Measurements from ENCODE around the gene SDR9C7.

Gene SDR9C7

DNA sequence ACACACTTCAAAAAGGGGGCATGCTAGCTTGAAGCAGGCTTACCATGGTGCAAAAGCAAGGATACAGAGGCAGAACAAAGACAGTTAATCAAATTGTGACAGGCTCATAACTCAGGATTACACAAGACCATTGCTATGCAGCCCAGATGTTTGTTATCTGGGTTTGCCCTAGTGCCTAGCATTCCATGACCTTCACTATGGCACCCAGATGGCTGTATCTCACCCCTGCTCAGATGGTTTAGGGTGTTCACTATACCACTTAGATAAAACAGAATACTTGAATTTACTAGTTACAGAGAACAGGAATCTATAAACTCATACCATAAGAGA is 56.2 kb downstream of the SDR9C7 start:
- peaks cover 5% of the 10 kb centered on the region for H3K9me3 Mint-ChIP-seq
- no peak overlapping the region for H3K27ac Mint-ChIP-seq
- H3K27me3 Mint-ChIP-seq, result peaks cover 12% of the 10 kb centered on the region
- H3K4me3 Mint-ChIP-seq, result no peak overlapping the region
- H3K4me1 Mint-ChIP-seq, result no peaks in the 10 kb centered on the region
- H3K36me3 Mint-ChIP-seq, result peaks cover 7% of the 10 kb centered on the region

DNA sequence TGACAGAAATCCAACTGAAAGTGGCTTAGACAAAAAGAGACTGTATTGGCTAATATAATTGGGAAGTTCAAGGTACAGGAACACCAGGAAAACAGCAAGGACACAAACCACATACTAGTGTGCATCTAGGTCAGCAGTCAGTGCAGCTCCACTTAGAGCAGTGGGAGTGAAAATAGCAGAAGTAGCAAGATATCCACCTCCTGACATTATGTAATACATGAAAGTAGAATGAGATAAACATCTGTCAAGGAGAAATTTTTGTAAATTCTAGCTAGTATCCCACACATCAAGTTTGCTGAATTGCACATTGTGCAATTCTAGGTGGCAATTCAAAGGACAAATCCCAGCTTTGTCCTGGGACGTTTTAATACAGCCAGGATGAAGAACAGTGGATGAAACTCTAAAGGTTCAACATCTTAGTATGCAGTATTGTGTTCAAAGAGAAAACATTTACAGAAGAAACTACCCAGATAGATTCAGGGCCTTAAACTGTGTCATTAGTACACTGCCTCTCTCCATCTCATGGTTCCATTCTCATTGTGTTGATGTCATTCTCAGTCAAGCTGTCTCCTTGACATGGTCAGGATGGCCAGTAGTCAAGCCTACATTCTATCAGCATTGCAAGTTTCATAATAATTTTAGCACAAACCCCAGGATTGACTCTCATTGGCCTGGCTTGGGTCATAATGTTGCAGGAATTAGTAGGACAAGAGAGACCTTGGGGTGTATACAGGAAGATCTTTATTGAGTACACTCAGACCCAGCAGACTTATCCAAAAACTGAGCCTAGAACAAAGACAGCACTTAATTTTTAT is 56.8 kb downstream of the SDR9C7 start:
- H3K27me3 Mint-ChIP-seq, result peaks cover 12% of the 10 kb centered on the region
- no peaks in the 10 kb centered on the region for H3K4me1 Mint-ChIP-seq
- no peak overlapping the region for H3K4me3 Mint-ChIP-seq
- H3K36me3 Mint-ChIP-seq, result peaks cover 7% of the 10 kb centered on the region
- peaks cover 5% of the 10 kb centered on the region for H3K9me3 Mint-ChIP-seq
- no peak overlapping the region for H3K27ac Mint-ChIP-seq

DNA sequence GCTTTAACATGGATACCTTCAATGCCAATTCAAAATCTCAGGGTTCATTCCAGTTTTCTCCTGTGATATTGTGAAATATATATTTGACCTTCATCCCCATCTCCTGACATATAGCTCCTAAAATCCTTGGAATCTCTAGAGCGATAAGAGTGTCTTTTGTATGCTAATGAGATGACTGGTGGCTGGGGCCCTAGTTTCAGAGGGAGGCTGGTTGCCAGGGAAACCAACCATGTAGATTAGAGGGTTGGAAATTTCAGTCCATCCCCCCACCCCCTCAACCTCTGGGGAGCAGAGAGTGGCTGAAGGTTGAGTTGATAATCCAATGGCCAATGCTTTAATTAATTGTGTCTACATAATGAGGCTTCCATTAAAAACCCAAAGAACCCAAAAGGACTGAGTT is 59.4 kb downstream of the SDR9C7 start:
- no peaks in the 10 kb centered on the region for H3K9me3 Mint-ChIP-seq

DNA sequence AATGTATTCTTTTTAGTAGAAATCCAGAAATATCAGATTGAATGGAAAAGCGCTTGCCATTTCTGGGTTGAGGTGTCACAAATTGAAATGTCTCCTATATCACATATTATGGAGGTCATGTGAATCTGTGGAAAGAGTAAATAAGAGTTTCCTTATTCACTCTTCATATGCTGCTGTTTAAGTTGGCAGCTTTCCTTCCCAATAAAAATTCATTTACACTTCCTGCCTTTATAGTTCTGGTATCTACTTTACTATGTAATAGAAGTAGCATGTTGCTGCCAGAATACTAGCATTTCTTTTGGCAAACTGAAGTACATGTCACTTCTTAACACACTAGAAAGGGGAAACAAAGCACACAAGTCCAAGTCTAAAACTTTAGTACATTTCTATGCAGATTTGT is 60.8 kb downstream of the SDR9C7 start:
- no peak overlapping the region for H3K4me3 Mint-ChIP-seq
- no peaks in the 10 kb centered on the region for H3K9me3 Mint-ChIP-seq
- H3K36me3 Mint-ChIP-seq, result no peaks in the 10 kb centered on the region
- H3K27ac Mint-ChIP-seq, result no peak overlapping the region
- H3K27me3 Mint-ChIP-seq, result peaks cover 16% of the 10 kb centered on the region
- H3K4me1 Mint-ChIP-seq, result no peaks in the 10 kb centered on the region

More for the DNA sequence above, 59.4 kb downstream of the SDR9C7 start:
- Mint-ChIP-seq H3K27me3 (peaks cover 12% of the 10 kb centered on the region), H3K4me3 (no peak overlapping the region), H3K4me1 (no peaks in the 10 kb centered on the region), H3K36me3 (no peaks in the 10 kb centered on the region), H3K27ac (no peak overlapping the region)

Measured in activated naive CD4-positive, alpha-beta T cell treated with anti-CD3 and anti-CD28 coated beads, Interleukin-2, amount 50 U/mL, for 24 hours (primary cell).